Effector CD4-positive, alpha-beta T cell (primary cell): ENCODE results near the gene DYSF.
"Not testable (repeated sequence)": the region's sequence is repeated elsewhere in the genome, so short reads cannot be mapped to it uniquely, and the experiment has no call there.

Source experiments
- DNase-seq: peaks from one replicate; pipeline ENCODE4 v3.0.0-alpha.2; 2020

The DYSF gene

GRCh38 chr2:71619230-71619741, 165.9 kb downstream of the DYSF start:
- DNase-seq = no peak

DNA sequence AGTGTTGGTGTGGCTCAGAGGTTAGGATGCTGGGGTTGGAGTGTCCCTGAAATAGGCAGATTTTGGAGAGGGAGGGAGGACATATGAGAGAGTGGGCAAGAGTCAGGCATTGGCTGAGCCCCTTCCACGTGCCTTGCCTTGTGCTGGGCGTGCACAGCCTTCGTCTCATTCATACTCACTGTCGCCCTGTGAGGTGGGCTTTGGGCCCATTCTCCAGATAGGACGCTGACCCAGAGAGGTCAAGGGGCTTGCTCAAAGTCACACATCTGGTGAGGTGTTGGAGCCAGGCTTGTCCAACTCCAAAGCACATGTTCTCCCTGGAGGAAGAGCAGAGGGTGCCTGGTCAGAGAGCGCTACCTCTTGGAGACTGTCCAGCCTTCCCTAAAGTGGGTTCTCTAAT, 166.8 kb downstream of the DYSF start:
- no peak for DNase-seq

DNA sequence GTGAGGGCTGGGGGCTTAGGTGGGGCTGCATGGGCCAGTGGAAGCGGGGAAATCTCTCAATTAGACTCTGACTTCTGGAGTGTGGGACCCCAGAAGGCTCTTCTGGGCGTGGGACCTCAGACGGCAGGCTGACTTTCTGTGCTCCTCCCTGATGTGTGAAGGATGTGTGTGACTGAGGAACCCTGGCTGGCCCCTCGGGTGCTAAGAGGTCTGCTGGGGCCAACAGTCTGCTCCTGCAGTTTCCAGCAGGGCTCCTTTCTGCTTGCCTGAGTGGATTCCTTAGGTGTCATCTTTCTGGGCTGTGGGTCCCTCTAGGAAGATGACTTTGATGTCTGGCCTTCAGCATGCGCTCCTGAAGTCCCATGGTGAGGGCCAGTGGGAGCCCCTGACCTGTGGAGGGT, 167.5 kb downstream of the DYSF start:
- no peak for DNase-seq

DNA sequence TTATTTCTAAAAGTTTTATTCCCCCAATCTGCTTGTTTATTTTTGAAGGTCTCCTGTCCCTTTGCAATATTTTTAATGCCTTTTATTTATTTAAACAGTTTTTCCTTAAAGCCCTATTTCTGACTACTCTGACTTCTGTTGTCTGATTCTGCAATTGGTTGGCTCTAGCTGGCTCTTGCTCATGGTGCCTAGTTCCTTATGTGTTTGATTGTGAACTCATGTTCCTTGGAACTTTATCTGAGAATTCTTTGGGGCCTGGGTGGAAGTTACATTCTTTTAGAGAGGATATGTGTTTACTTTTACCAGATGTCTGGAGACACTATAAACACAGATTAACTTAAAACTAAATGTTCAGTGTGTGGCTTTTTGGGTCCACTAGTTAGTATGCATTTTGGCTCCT, 175.9 kb downstream of the DYSF start:
- DNase-seq = no peak

DNA sequence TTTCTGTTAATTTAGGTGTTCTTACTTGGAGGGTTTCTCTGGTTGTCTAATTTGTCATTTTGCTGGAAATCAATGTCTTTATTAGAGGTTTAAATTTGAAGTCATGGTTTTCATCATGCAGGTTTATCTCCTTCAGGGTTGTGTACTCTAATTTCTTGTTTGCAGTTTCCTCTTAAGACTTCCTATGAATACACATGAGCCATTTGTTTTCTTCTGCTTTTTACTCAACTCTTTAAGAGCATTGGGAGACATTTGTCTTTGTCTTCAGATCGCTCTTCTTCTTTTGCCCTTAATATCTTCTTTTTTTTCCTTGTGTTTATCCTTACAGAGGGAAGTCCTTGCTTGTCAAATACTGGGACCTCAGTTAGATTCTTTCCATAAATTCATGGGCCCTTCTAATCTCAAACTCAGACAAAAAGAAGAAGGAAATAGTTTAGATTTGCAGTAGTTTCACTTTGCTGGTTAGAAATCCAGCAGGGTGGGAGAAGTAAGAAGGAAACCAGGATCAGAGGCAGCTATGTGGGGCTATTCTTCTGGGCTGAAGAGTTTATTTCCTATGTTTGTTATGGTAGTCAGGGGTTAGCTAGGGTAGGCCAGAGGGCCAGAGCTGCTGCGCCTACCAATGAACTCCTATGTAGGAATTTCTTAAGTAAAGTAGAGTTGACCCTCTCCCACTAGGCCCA, 176.6 kb downstream of the DYSF start:
- DNase-seq = no peak

- no peak for DNase-seq
Measured at GRCh38 chr2:71630454-71631328, 177.3 kb downstream of the DYSF start.

GRCh38 chr2:71631411-71631931, 178.1 kb downstream of the DYSF start:
- DNase-seq = no peak

DNA sequence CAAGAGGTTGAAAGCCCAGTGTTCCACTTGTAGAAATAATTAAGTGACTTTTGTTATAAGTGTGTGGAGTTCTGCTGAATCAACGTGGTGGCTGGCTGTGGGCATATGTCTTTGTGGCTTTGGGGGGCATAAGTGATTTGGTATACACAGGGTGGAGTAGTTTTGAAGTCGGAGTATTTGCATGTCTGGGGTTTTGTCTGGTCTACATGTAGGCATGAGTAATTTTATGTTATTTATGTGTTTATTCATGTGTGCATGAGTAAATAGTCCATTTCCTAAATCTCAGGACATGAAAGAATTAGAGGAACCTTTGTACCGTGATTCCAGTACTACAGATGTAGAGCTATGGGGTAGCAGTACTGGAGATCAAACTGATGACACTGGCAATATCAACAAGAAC, 179.7 kb downstream of the DYSF start:
- DNase-seq = no peak

DNA sequence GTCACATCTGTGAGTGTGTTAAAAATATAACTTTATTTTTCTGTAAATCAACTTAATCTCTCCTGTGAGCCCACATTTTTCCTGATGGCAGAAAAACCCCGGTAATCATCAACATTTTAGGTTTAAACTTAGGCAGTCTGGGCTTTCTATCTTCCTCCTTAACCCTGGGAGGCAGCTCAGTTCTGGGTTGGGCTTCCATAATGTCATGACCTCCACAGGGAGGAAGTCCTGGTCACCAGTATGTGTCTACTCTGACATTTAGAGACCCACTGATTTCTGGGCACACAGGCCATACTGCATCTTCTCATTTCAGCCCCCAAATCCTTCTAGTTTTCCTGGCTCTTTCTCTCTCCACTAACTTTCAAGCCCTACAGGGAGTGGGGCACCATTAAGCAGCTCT, 181.2 kb downstream of the DYSF start:
- no peak for DNase-seq

GRCh38 chr2:71635798-71636197, 182.4 kb downstream of the DYSF start:
- no peak for DNase-seq

DNA sequence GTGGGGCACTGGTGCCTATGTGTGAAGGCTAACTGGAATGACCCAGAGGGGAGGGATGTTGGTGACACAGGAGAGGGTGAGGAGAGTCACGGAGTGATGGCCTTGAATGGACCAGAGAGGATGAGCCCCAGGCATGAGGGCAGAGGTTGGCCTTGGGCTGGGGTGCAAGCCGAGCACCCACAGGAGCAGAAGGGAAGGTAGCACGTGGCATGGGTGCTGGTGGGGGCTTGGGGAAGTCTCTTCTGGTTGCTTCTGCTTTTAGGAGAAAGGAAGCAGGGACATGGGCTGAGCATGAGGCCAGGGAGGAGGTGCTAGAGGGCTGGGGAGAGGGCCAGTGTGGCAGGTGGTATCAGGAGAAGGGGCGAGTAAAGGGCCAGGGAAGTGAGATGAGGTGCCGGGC, 183.8 kb downstream of the DYSF start:
- no peak for DNase-seq

- DNase-seq = no peak
Measured at GRCh38 chr2:71637736-71638135, 184.4 kb downstream of the DYSF start.

GRCh38 chr2:71639735-71640134, 186.4 kb downstream of the DYSF start:
- no peak for DNase-seq

GRCh38 chr2:71640489-71640888, 187.1 kb downstream of the DYSF start:
- no peak for DNase-seq

DNA sequence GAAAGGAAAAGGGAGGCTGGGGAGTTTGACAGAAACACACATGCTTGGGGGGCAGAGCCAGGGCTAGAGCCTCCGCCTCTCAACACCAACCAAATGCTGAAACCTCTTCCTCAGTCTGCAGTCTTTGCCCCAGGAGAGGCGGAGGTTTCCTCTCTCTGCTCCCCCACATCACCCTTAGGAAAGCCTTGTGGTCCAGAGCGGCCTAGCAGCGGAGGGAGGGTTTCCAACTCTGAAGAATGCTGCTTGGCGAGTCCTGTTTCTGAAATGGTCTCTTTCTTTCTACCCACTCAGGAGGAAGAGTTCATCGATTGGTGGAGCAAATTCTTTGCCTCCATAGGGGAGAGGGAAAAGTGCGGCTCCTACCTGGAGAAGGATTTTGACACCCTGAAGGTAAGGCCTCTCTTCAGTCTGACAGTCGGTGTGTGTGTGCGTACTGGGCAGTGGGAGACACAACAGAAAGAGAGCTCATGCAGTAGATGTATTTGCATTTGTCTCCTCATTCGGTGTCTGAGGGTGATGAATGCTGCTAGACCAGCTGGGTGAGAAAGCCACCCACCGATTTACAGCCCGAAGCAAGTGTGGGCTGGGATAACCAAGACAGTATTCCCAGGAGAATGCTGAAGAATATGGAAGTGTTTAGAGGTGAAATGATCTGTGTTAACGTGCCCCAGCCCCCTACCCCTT, 190.5 kb downstream of the DYSF start:
- no peak for DNase-seq

GRCh38 chr2:71646028-71646427, 192.7 kb downstream of the DYSF start:
- no peak for DNase-seq

DNA sequence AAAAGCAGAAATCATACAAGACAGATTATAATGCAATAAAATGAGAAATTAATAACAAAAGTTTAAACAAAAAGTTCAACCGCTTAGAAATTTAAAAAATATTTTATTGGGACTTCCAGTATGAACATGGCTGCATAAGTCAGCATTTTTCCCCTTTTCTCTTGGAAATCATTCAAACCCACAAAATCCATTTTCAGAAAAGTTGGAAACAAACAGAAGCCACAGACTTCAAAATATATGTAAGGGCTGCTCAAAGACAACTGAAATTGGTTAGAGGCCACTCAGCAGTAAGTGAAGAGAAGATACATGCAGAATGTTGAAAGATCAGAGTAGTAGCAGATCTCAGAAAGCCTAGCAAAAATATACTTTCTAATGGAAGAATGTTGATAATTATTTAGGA, 194.0 kb downstream of the DYSF start:
- DNase-seq = no peak

DNA sequence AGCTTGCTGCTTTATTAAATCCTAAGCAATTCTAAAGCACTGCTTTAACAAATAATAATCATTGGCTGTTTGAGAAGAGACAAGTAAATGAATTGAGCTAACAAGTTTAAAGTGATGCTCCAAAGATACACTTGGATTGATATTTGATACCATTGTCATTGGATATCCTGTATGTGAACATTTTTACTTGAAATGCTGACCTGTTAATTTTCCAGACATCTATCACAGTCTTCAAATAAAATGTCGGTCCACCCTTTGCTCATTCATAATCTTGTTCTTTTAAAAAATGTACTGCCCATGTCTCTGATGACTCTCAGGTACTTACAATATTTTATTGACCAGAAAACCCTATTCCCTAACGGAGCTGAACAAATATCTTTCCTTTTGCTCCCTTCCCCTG, 202.1 kb downstream of the DYSF start:
- no peak for DNase-seq

DNA sequence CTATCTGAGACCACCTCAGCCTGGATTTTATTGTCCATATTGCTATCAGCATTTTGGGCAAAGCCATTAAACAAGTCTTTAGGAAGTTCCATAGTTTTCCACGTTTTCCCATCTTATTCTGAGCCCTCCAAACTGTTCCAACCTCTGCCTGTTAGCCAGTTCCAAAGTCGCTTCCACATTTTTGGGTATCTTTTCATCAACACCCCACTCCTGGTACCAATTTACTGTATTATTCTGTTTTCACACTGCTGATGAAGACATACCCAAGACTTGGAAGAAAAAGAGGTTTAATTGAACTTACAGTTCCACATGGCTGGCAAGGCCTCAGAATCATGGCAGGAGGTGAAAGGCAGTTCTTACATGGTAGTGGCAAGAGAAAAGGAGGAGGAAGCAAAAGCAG, 204.9 kb downstream of the DYSF start:
- not testable (repeated sequence) for DNase-seq

DNA sequence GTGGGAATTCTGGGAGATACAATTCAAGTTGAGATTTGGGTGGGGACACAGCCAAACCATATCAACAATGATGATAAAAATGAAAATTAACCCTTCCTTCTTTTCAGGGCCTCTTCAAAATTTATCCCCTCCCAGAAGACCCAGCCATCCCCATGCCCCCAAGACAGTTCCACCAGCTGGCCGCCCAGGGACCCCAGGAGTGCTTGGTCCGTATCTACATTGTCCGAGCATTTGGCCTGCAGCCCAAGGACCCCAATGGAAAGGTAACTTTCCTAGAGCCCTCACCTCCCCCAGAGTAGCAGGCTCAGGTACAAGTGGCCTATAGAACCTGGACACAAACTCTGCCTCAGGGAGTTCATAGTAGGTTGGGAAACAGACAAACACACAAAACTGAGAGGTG, 205.4 kb downstream of the DYSF start:
- DNase-seq = no peak

DNA sequence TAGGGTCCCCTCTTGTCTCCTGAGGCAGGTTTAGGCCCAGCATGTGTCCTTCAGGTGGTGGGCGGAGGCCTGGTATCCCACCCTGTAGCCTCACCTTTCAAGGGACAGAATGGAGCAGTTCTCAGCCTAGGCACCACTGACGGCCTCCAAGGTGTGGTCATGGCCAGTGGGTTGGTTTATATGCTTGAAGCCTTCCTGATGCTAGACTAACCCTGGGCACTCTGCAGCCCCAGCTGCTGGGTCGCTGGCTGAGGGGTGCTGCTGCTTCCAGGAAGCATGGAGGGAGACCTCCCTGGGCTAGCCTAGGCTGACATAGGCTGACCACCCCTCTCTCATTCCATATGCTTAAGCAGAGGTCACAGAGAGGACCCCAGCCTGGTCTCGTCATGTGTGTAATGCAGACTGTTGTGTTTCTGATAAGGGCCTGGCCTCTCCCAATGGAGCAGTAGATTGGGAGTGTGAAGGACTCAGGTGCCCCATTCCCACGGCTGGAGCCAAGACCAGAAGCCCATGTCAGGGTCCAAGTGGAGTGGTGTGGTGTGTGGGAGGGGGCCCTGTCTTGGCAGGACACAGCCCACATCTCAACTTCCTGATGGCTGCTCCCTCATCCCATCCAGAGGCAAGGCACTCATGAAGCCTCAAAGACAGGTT, 206.6 kb downstream of the DYSF start:
- no peak for DNase-seq

DNA sequence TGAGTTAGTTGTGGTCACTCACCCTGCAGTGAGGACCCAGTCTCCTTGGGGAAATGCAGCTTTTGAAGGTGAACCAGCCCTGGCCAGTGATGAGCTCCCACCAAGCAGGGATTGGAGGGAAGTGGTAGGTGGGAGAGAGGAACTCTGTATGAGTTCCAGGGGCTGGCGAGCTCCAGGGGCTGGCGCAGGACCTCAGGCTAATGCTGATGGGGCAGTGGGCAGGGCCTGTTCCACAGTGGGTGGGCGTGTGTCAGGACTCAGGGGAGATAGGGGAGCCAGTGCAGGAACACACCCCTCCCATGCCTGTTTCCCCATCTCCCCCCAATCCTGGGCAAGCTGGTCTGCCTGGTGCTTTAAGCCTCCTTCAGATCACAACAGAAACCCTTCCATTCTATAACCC, 208.4 kb downstream of the DYSF start:
- DNase-seq = no peak
